EL (cell line): ENCODE data around the gene SCN2B.

Experiments
- DNase-seq: peaks from one replicate; pipeline ENCODE4 v3.0.0-alpha.2; 2016

Gene SCN2B

GRCh38 chr11:118171269-118172062 is 5.0 kb downstream of the SCN2B start:
- DNase-seq: peak; percentile 51

DNA sequence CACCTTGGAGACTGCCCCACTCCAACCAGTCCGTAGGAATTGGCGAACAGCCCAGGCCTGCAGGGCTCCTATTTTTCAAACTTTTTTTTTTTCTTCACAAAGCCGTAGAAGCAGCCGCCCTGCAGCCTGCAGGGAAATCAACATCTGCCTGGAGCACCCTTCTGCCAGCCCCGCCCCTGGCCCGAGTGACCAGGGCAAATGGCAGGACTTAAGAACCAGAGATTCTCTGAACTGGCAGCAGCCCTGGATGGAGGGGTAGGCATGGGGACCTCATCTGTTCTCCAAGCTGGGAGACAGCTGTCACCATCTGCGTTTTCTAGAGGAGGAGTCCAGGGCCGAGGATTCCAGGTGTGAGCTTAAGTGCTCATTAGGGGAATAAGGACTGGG is 5.6 kb downstream of the SCN2B start:
- DNase-seq: no peak

- no peak for DNase-seq
Observed at GRCh38 chr11:118170231-118170630, 6.2 kb downstream of the SCN2B start.

GRCh38 chr11:118169300-118170140 is 6.9 kb downstream of the SCN2B start:
- no peak for DNase-seq

- DNase-seq: no peak
Observed at GRCh38 chr11:118168751-118169150, 7.7 kb downstream of the SCN2B start.

DNA sequence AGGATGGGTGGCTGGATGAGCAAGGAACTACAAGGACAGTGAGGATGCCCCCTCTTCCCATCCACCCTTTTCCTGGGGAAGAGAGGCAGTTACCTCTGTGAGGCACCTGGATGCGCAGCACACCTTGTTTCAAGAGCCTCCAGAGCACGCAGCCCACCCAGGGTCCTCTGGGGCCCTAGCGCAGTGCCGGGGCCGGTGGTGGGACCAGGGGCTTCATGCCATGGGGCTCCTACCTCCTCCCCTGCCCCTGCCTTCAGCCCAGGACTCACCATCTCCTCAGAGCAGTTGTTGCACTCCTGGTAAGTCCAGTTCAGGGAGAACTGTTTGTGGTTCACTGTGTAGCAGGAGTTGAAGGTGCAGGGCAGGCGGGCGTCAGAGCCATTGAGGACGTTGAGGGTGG is 8.1 kb downstream of the SCN2B start:
- DNase-seq: no peak

- no peak for DNase-seq
Observed at GRCh38 chr11:118167906-118168305, 8.5 kb downstream of the SCN2B start.

- no peak for DNase-seq
Observed at GRCh38 chr11:118167253-118167652, 9.2 kb downstream of the SCN2B start.

DNA sequence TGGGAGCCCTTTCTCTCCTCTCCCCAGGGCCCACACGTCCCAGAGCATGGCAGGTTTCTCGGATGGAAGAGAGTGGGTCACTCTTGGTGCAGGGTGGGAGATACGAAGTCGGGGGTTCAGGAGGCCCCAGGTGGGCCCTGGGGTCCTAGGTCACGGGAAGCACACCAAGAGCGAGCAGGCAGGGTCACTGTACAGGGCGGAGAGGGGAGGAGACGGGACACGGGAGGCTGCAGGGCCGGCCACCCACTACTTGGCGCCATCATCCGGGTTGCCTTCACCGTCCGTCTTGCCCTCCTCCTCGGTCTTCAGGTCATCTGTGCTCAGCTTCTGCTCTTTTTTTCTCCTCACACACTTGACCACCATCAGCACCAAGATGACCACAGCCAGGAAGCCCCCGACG is 9.8 kb downstream of the SCN2B start:
- no peak for DNase-seq

- no peak for DNase-seq
Observed at GRCh38 chr11:118164885-118165284, 11.6 kb downstream of the SCN2B start.

DNA sequence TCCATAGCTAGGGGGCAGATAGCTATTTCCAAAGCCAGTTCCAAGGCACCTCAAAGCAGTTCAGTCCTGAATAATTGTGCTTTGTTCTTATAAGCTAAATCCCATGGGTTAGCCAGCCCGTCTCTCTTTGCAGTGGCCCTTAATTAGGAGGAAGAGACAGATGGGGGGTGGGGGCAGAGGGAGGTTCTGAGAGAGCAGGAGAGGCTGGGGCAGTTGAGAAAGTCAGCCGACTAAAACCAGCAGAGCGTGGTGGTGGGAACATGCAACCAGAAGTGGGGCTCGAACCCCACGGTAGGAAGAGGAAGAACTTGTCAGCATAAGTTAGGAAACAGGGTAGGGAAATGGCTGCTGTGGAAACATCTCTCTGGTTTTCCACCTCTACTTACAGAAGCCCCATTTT is 12.9 kb downstream of the SCN2B start:
- no peak for DNase-seq

DNA sequence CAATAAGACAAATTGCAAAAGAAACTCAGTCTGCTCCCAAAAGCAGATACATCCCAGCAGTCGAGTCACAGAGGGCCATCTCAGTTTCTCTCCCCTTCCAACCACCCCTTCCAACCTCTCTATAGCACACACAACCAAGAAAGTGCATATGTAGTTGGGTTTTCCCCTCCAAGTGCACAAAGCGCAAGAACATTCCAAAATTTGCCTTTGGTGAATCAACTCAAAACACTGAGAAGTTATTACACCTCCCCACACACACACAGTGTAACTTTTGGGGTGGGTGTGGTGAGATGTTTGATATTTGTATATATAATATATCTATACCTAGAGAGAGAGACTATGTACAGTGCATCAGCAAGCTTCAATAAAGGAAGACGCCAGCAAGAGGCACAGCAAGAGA is 13.6 kb downstream of the SCN2B start:
- DNase-seq: no peak

- no peak for DNase-seq
Observed at GRCh38 chr11:118161786-118162185, 14.7 kb downstream of the SCN2B start.

- no peak for DNase-seq
Observed at GRCh38 chr11:118157186-118157895, 19.1 kb downstream of the SCN2B start.

- DNase-seq: no peak
Observed at GRCh38 chr11:118156531-118157185, 19.8 kb downstream of the SCN2B start.

DNA sequence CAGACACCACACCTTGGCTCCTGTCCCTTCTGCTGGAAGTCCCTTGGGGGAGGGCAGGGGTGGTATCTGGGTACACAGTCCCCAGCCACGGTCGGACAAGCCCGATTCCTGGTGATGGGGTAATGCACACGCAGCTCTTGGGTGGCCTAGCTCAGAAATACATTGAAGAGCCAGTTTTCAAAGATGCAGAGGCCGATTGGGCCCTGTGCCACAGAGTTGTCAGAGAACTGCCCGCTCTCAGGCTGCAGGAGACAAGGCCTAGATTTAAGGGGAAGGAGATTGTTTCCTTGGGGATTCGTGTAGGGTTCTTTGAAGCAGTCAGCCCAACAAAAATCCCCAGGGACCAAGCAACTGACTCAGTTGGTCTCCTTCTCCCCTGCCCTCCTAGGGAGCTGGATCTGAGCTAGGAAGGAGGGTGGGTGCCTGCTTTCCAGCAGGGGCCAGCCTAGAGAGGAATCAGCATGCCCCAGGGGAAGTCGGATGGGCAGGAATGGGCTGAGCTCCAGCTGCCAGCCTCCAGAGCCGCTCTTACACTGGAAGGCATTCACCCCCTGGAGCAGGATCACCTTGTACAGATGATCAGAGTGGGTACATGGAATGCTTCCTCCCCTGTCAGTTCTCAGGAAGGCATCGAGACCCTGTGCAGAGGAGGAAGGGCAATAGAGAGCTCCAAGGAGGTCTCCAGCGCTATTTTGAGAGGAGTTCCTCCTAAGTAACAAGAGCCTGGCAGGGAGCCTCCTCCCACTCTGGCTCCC is 20.5 kb downstream of the SCN2B start:
- no peak for DNase-seq

DNA sequence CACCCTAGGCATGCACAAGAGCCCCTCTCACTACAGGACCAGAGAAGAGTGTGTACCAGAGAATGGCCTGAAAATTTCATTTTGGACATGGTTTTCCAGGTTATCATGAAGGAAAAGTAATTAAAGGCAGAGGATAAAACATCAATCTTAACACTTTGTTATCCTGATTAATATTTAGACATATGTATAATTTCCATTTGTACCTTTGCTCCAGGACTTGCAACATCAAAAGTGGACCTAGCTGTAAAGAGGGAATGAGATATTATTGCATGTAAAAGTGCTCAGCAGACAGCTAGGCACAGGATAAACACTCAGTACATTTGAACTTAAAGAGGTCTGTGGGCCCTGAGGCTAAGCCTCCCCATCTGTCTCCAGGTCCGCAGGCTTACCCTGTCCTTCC is 21.8 kb downstream of the SCN2B start:
- no peak for DNase-seq

DNA sequence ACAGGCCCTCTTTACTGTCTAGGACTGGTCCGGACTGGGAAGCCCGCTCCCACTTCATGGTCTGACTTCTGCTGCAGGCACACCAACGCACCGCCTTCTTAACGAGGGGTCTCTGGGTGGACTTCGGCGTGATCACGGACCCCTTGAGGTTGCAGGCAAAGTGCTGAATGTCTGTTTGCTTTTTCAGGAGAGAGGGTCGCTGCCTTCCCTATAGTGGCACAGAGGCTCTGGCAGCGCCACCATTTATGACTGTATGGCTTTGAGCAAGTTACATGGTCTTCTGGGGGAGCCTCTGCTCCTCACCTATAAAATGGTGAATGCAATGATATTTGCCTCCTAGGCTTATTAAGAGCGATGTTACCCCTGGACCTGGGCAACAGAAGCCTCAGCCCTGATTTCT is 22.5 kb downstream of the SCN2B start:
- no peak for DNase-seq

DNA sequence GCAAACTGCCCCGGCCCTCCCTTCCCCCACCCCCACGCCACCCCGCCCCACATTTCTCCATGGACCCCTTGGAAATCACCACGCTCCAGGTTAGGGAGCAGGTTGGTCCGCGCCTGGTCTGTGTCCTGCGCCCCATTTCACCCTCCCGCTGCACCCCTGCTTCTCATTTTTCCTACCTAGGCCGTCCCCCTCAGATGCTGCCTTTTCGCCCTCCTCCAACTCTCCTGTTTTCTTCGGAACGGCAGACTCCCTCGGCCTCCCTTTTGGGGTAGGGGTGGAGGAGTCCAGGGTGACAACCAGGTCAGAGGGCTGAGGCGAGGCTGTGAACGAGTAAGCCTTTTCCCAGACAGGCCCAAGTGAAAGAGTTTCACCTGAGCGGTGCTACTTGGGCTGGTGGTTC is 22.9 kb downstream of the SCN2B start:
- DNase-seq: no peak

- DNase-seq: peak; percentile 54
Observed at GRCh38 chr11:118152552-118153471, 23.6 kb downstream of the SCN2B start, which contains the start of gene SCN4B. Gene SCN4B, minus strand, starts transcription at chr11:118152823. Its CDS starts 150 bp downstream, at chr11:118152673.

- DNase-seq: no peak
Observed at GRCh38 chr11:118152020-118152551, 24.4 kb downstream of the SCN2B start.
